ENCODE data around the gene GGT6. TPM values are rescaled to one million over a fixed set of nuclear protein-coding genes. Genes with fewer than 3 reads are reported as not detected.

GGT6 gene
- polyA plus RNA-seq, 2 of the 4 experiments (the other 2 are of a cell fraction): not detected

DNA sequence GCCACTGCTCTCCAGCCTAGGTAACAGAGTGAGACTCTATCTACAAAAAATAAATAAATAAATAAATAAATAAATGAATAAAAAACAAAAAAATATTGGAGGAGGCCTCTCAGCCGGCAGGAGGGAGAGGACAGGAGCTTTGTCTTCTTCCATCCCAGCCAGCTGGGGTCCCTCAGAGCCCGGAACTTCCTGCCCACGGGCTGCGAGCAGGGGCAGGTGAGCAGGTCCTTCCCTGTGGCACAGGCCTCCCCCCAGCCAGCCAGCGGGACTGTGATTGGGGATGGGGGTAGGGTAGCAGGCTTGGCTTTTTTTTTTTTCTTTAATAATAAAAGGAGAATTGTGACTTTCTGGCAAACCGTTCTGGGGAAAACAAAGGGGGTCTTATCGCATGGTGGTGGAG lies 34.0 kb upstream of the GGT6 start:
- POLR2A ChIA-PET: no interaction called here
- ATAC-seq (no peak), FAIRE-seq (no peak), DNase-seq (ENCODE audit: low read depth in 1 of 2, low spot score in 1 of 2) (no peak)
- H3K4me3 ChIP-seq: no peak overlapping the region
- H3K4me1 ChIP-seq: peaks cover 5% of the 10 kb centered on the region; the same call in 2 of the 3 replicates
- H3K4me2 ChIP-seq: no peak overlapping the region
- CTCF ChIA-PET: interaction anchor here (0.8 to 18.8 kb wide), 5 partner anchors 9 to 38 kb away, joined by 3 to 186 read pairs (median 5); no protein-coding TSS in a partner anchor
- TF ChIP-seq, protein P1, sequence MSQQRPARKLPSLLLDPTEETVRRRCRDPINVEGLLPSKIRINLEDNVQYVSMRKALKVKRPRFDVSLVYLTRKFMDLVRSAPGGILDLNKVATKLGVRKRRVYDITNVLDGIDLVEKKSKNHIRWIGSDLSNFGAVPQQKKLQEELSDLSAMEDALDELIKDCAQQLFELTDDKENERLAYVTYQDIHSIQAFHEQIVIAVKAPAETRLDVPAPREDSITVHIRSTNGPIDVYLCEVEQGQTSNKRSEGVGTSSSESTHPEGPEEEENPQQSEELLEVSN (IDR thresholded peaks at IDR 0.05; ENCODE audit: borderline replicate concordance, low read depth): no peak
- TF ChIP-seq ZFP36 (IDR thresholded peaks at IDR 0.05; ENCODE audit: borderline replicate concordance, partially characterized antibody) (no peak), KDM5A (IDR thresholded peaks at IDR 0.05) (no peak), MYC (IDR thresholded peaks at IDR 0.05; ENCODE audit: borderline replicate concordance, low read length) (no peak), FOSB (CRISPR knock-in tag; IDR thresholded peaks at IDR 0.05) (no peak), POLR2A (IDR thresholded peaks at IDR 0.05; ENCODE audit: low read length) (no peak), FOSL2 (IDR thresholded peaks at IDR 0.05) (no peak), FOSL2 (CRISPR knock-in tag; IDR thresholded peaks at IDR 0.05) (no peak)
- no peak overlapping the region for H3K27ac ChIP-seq
- H3K9me3 ChIP-seq: no peaks in the 10 kb centered on the region
- 88% methylated on average over 7 of the region's 7 CpGs for WGBS (ENCODE audit: missing lambda C conversion rate)

DNA sequence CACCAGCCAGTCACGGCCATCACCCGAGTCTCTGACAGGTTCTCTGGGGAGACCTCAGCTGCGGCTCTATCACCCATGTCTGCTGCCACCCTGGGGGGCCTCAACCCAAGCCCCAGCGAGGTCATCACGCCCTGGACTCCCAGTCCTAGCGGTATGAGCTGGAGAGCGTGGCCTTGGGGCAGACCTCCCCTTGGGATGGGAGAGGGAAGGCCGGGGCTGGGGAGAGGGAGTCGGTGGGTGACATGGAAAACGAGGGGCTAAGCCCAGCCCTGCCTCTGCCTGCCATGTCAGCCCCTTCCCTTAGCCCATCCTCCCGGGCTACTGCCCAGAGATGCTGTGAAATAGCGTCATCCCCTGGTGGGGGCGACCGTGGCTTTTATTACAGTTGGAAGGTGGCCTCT lies 32.6 kb upstream of the GGT6 start:
- Histone ChIP-seq H3K4me2 (no peak overlapping the region), H3K9me3 (no peaks in the 10 kb centered on the region), H3K27ac (no peak overlapping the region), H3K4me3 (no peak overlapping the region), H3K4me1 (peaks cover 5% of the 10 kb centered on the region; the same call in 2 of the 3 replicates)
- ATAC-seq (no peak), DNase-seq (ENCODE audit: low read depth in 1 of 2, low spot score in 1 of 2) (no peak), FAIRE-seq (no peak)
- 73% methylated on average over 14 of the region's 14 CpGs for WGBS (ENCODE audit: missing lambda C conversion rate)
- CTCF ChIA-PET: interaction anchor here (1.0 to 18.8 kb wide), 3 partner anchors 10 to 26 kb away, joined by 3 to 186 read pairs (median 6); no protein-coding TSS in a partner anchor
- POLR2A ChIA-PET: no interaction called here
- no peak for TF ChIP-seq NFE2L2 (conservative IDR thresholded peaks at IDR 0.05; ENCODE audit: low read length)
- no peak for TF ChIP-seq ZSCAN20 (CRISPR knock-in tag; IDR thresholded peaks at IDR 0.05)
- no peak for TF ChIP-seq RAD21 (conservative IDR thresholded peaks at IDR 0.05 in 1 of 2, IDR thresholded peaks at IDR 0.05 in 1 of 2)
- no peak for TF ChIP-seq ZNF302 (CRISPR knock-in tag; IDR thresholded peaks at IDR 0.05)

DNA sequence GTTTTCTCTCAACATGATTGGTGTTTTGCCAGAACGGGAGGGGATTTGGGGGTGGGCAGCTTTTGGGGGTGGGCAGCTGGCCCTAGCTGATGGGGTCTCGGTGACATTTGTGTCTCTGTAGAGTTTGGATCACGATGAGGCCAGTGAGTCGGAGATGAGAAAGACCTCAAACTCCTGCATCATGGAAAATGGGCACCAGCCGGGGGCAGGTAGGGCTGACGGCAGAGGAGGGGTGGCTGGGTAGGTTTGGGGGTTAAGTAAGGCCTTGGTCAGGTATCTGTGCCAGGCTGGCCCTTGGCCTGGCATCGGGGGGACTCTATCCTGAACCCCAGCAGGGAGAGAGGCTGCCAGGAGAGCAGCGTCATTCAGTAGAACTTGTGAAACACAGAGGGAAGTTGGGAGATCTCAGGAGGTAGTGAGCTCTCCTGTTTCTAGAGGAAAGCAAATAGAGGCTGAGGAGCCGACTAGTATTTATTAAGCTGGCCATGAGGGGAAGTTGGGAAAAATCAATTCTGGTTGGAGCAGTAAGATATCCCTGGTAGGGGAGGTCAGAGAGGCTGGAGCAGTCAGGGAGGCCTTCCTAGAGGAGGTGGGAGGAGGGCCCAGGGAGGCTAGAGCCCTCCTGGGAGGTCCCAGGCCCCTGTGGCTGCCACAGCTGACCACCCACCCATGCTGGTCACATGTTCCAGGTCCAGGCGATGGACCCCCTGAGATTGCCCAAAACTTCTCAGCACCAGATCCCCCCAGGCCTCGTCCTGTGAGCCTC lies 32.0 kb upstream of the GGT6 start:
- no peaks in the 10 kb centered on the region for H3K9me3 ChIP-seq
- no peak for TF ChIP-seq CBX8 (IDR thresholded peaks at IDR 0.05)
- TF ChIP-seq ZFP36 (IDR thresholded peaks at IDR 0.05; ENCODE audit: borderline replicate concordance, partially characterized antibody): peak; percentile 73
- H3K27ac ChIP-seq: no peak overlapping the region
- H3K4me1 ChIP-seq: peaks cover 5% of the 10 kb centered on the region; the same call in 2 of the 3 replicates
- 55% methylated on average over 11 of the region's 11 CpGs for WGBS (ENCODE audit: missing lambda C conversion rate)
- ATAC-seq (no peak), FAIRE-seq (no peak), DNase-seq (ENCODE audit: low read depth in 1 of 2, low spot score in 1 of 2) (no peak)
- ChIA-PET CTCF (interaction anchor here (0.7 to 18.8 kb wide), 5 partner anchors 11 to 296 kb away, joined by 3 to 186 read pairs (median 4); no protein-coding TSS in a partner anchor), POLR2A (interaction anchor here (0.6 kb wide), 1 partner anchor 1643 kb away, joined by 7 read pairs; no protein-coding TSS in a partner anchor)
- H3K4me2 ChIP-seq: no peak overlapping the region
- no peak overlapping the region for H3K4me3 ChIP-seq

DNA sequence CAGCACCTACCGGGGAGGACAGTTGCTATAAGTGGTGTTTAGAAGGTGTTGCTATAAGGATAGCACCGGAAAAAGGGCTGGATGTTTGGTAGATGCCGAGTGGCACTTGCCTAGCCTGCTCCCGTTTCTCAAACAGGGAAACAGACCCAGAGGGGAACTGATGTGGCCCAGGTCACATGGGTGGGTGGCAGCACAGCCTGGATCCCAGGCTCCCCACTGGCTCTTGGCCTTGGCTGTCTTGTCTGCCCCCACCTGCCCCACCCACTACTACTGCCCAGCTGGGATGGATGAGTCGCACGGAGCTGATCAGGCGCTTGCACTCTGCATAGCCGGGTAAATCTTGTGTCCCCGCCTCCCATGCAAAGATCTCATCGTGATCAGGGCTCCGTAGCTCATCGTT lies 31.2 kb upstream of the GGT6 start:
- no peak overlapping the region for H3K4me2 ChIP-seq
- ChIA-PET POLR2A (interaction anchor here (0.6 kb wide), 1 partner anchor 1642 kb away, joined by 7 read pairs; no protein-coding TSS in a partner anchor), CTCF (interaction anchor here (0.7 to 18.8 kb wide), 5 partner anchors 14 to 297 kb away, joined by 3 to 186 read pairs (median 4); no protein-coding TSS in a partner anchor)
- DNase-seq (ENCODE audit: low read depth in 1 of 2, low spot score in 1 of 2) (peak; percentile 44 to 46), FAIRE-seq (no peak), ATAC-seq (peak; percentile 31 to 36; a peak in 5 of 6 replicates)
- TF ChIP-seq HEYL (CRISPR knock-in tag; IDR thresholded peaks at IDR 0.05) (no peak), NPAS2 (CRISPR knock-in tag; IDR thresholded peaks at IDR 0.05; ENCODE audit: borderline replicate concordance) (no peak), KDM1A (IDR thresholded peaks at IDR 0.05; ENCODE audit: low read depth) (no peak)
- H3K9me3 ChIP-seq: no peaks in the 10 kb centered on the region
- no peak overlapping the region for H3K27ac ChIP-seq
- 47% methylated on average over 8 of the region's 12 CpGs for WGBS (ENCODE audit: missing lambda C conversion rate)
- peaks cover 5% of the 10 kb centered on the region; the same call in 2 of the 3 replicates for H3K4me1 ChIP-seq
- H3K4me3 ChIP-seq: no peak overlapping the region
